HEK293 (cell line): ENCODE data around the gene RGMA.

Experiments
- CTCF ChIA-PET: fragments of 350-600 bp; formaldehyde crosslinking; extraction: SDS; loops from one replicate; lab custom pipeline; 2021; ENCODE audit warnings: antibody characterized with exemption; lab: Yijun Ruan, JAX
- POLR2A ChIA-PET: fragments of 300-600 bp; formaldehyde crosslinking; extraction: SDS; loops from one replicate; lab custom pipeline; 2020; ENCODE audit warnings: antibody characterized with exemption, inconsistent platforms; lab: Yijun Ruan, JAX
- H3K27ac ChIP-seq: fragments of 200-500 bp; sonication (Bioruptor generic); 2 replicates; pipeline ENCODE4 v1.5.1; 2014; ENCODE audit warnings: low read depth, low read length, control low read depth, inconsistent platforms; ENCODE audit errors: extremely low read depth
- H3K36me3 ChIP-seq, 2 experiments: fragments of 200-500 bp in 1 of 2; sonication (Bioruptor generic) in 1 of 2; 1 replicate in 1 of 2; 2 replicates in 1 of 2; pipeline ENCODE4 v1.5.1; 2014 to 2017; ENCODE audit warnings: inconsistent platforms in 2 of 2, low read length in 2 of 2; ENCODE audit not compliant: control insufficient read depth in 2 of 2, insufficient read depth in 1 of 2
- H3K4me1 ChIP-seq: fragments of 200-500 bp; sonication (Bioruptor generic); 2 replicates; pipeline ENCODE4 v1.5.1; 2014; ENCODE audit warnings: mild to moderate bottlenecking, low read length, inconsistent platforms; ENCODE audit not compliant: control insufficient read depth, insufficient read depth
- H3K4me3 ChIP-seq: 2 replicates; pipeline ENCODE4 v1.5.1; 2011; ENCODE audit warnings: low read depth, mild to moderate bottlenecking, control low read depth, low read length, moderate library complexity
- H3K9me3 ChIP-seq: fragments of 200-500 bp; sonication (Bioruptor generic); 2 replicates; pipeline ENCODE4 v1.5.1; 2014; ENCODE audit warnings: low read depth, low read length, inconsistent platforms; ENCODE audit not compliant: control insufficient read depth, insufficient read depth
- GFI1B ChIP-seq: fragments of 450-650 bp; formaldehyde crosslinking; IDR thresholded peaks from 2 replicates; pipeline ENCODE4 v1.5.1; 2016; ENCODE audit warnings: missing biosample characterization, missing genetic modification characterization
- GLI2 ChIP-seq: fragments of 450-650 bp; formaldehyde crosslinking; IDR thresholded peaks from 2 replicates; pipeline ENCODE4; 2017; ENCODE audit warnings: missing biosample characterization, missing genetic modification characterization, low read depth, borderline replicate concordance
- GLIS2 ChIP-seq: fragments of 450-650 bp; formaldehyde crosslinking; IDR thresholded peaks from 2 replicates; pipeline ENCODE4 v1.5.1; 2016; ENCODE audit warnings: missing biosample characterization, missing genetic modification characterization
- HOXA7 ChIP-seq: sonication (generic); formaldehyde crosslinking; IDR thresholded peaks from 2 replicates; pipeline ENCODE4 v1.8.1; 2022; ENCODE audit warnings: missing genetic modification reagents, borderline replicate concordance
- HOXD13 ChIP-seq: sonication (generic); formaldehyde crosslinking; IDR thresholded peaks from 2 replicates; pipeline ENCODE4 v1.8.0; 2022; ENCODE audit warnings: missing genetic modification reagents, borderline replicate concordance
- KLF7 ChIP-seq: fragments of 450-650 bp; formaldehyde crosslinking; IDR thresholded peaks from 2 replicates; pipeline ENCODE4 v1.5.1; 2016; ENCODE audit warnings: missing biosample characterization, missing genetic modification characterization, borderline replicate concordance
- MYNN ChIP-seq: fragments of 450-650 bp; formaldehyde crosslinking; IDR thresholded peaks from 2 replicates; pipeline ENCODE4 v1.5.1; 2016; ENCODE audit warnings: missing biosample characterization, missing genetic modification characterization, borderline replicate concordance
- REPIN1 ChIP-seq: fragments of 450-650 bp; formaldehyde crosslinking; IDR thresholded peaks from 2 replicates; pipeline ENCODE4 v1.5.1; 2017; ENCODE audit warnings: missing biosample characterization, missing genetic modification characterization, low read depth
- SCRT2 ChIP-seq: fragments of 450-650 bp; formaldehyde crosslinking; IDR thresholded peaks from 2 replicates; pipeline ENCODE4 v1.5.1; 2016; ENCODE audit warnings: missing biosample characterization, missing genetic modification characterization
- SP7 ChIP-seq: fragments of 450-650 bp; formaldehyde crosslinking; IDR thresholded peaks from 2 replicates; pipeline ENCODE4 v1.5.1; 2016; ENCODE audit warnings: missing biosample characterization, missing genetic modification characterization
- TCF7L2 ChIP-seq: IDR thresholded peaks from 2 replicates; pipeline ENCODE4 v1.6.1; 2011; ENCODE audit warnings: low read depth, mild to moderate bottlenecking, inconsistent platforms, low read length, moderate library complexity, borderline replicate concordance
- WT1 ChIP-seq: fragments of 450-650 bp; formaldehyde crosslinking; IDR thresholded peaks from 2 replicates; pipeline ENCODE4 v1.5.1; 2016; ENCODE audit warnings: missing biosample characterization, missing genetic modification characterization
- ZNF133 ChIP-seq: fragments of 450-650 bp; formaldehyde crosslinking; IDR thresholded peaks from 2 replicates; pipeline ENCODE4 v1.5.1; 2016; ENCODE audit warnings: missing biosample characterization, missing genetic modification characterization
- ZNF24 ChIP-seq: fragments of 450-650 bp; formaldehyde crosslinking; IDR thresholded peaks from 2 replicates; pipeline ENCODE4 v1.5.1; 2016; ENCODE audit warnings: missing biosample characterization, missing genetic modification characterization
- ZNF292 ChIP-seq: fragments of 450-650 bp; formaldehyde crosslinking; IDR thresholded peaks from 2 replicates; pipeline ENCODE4 v1.5.1; 2016; ENCODE audit warnings: low read depth, missing biosample characterization, missing genetic modification characterization, borderline replicate concordance
- ZNF302 ChIP-seq: fragments of 450-650 bp; formaldehyde crosslinking; IDR thresholded peaks from 2 replicates; pipeline ENCODE4 v1.5.1; 2016; ENCODE audit warnings: missing biosample characterization, missing genetic modification characterization, low read depth
- ZNF362 ChIP-seq: fragments of 450-650 bp; formaldehyde crosslinking; IDR thresholded peaks from 2 replicates; pipeline ENCODE4 v1.5.1; 2016; ENCODE audit warnings: missing biosample characterization, missing genetic modification characterization
- ZNF394 ChIP-seq: fragments of 450-650 bp; formaldehyde crosslinking; IDR thresholded peaks from 2 replicates; pipeline ENCODE4 v1.5.1; 2016; ENCODE audit warnings: missing biosample characterization, missing genetic modification characterization, mild to moderate bottlenecking, moderate library complexity, borderline replicate concordance
- ZNF544 ChIP-seq: fragments of 450-650 bp; formaldehyde crosslinking; IDR thresholded peaks from 2 replicates; pipeline ENCODE4 v1.5.0; 2017; ENCODE audit warnings: missing biosample characterization, missing genetic modification characterization
- ZNF555 ChIP-seq: fragments of 450-650 bp; formaldehyde crosslinking; conservative IDR thresholded peaks from 2 replicates; pipeline ENCODE4 v1.5.1; 2017; ENCODE audit warnings: missing biosample characterization, mild to moderate bottlenecking, missing genetic modification characterization, inconsistent platforms
- ZNF561 ChIP-seq: fragments of 450-650 bp; IDR thresholded peaks from 2 replicates; pipeline ENCODE4 v1.5.1; 2018; ENCODE audit warnings: missing biosample characterization, missing genetic modification characterization, borderline replicate concordance
- ZNF600 ChIP-seq: fragments of 450-650 bp; formaldehyde crosslinking; IDR thresholded peaks from 2 replicates; pipeline ENCODE4 v1.5.1; 2016; ENCODE audit warnings: missing biosample characterization, missing genetic modification characterization
- ZNF768 ChIP-seq: fragments of 450-650 bp; formaldehyde crosslinking; IDR thresholded peaks from 2 replicates; pipeline ENCODE4 v1.5.1; 2018; ENCODE audit warnings: missing biosample characterization, mild to moderate bottlenecking, missing genetic modification characterization
- ZNF791 ChIP-seq: fragments of 450-650 bp; formaldehyde crosslinking; IDR thresholded peaks from 2 replicates; pipeline ENCODE4 v1.5.1; 2016; ENCODE audit warnings: missing biosample characterization, missing genetic modification characterization
- TF ChIP-seq, protein P1 (sequence below): fragments of 450-650 bp; formaldehyde crosslinking; IDR thresholded peaks from 2 replicates; pipeline ENCODE4 v1.5.1; 2017; ENCODE audit warnings: missing biosample characterization, missing genetic modification characterization
- TF ChIP-seq, protein P2 (sequence below): fragments of 450-650 bp; formaldehyde crosslinking; IDR thresholded peaks from 2 replicates; pipeline ENCODE4 v1.5.1; 2016; ENCODE audit warnings: missing biosample characterization, missing genetic modification characterization
- TF ChIP-seq, protein P3 (sequence below): fragments of 450-650 bp; formaldehyde crosslinking; IDR thresholded peaks from 2 replicates; pipeline ENCODE4 v1.5.1; 2016; ENCODE audit warnings: missing biosample characterization, missing genetic modification characterization

The RGMA gene

GRCh38 chr15:93042211-93042610, 46.8 kb downstream of the RGMA start:
- TF ChIP-seq ZNF24 (tag by site-specific recombination) (no peak), ZNF561 (tag by site-specific recombination) (no peak), ZNF544 (tag by site-specific recombination) (no peak), ZNF768 (tag by site-specific recombination) (no peak), ZNF302 (tag by site-specific recombination) (no peak), ZNF600 (no peak), GLI2 (tag by site-specific recombination) (no peak), TCF7L2 (no peak), KLF7 (tag by site-specific recombination) (no peak), REPIN1 (tag by site-specific recombination) (no peak), SP7 (tag by site-specific recombination) (no peak), HOXD13 (CRISPR knock-in tag) (no peak), ZNF133 (no peak), GFI1B (no peak), ZNF362 (tag by site-specific recombination) (no peak), MYNN (no peak), ZNF394 (tag by site-specific recombination) (no peak)
- TF ChIP-seq, protein P1, sequence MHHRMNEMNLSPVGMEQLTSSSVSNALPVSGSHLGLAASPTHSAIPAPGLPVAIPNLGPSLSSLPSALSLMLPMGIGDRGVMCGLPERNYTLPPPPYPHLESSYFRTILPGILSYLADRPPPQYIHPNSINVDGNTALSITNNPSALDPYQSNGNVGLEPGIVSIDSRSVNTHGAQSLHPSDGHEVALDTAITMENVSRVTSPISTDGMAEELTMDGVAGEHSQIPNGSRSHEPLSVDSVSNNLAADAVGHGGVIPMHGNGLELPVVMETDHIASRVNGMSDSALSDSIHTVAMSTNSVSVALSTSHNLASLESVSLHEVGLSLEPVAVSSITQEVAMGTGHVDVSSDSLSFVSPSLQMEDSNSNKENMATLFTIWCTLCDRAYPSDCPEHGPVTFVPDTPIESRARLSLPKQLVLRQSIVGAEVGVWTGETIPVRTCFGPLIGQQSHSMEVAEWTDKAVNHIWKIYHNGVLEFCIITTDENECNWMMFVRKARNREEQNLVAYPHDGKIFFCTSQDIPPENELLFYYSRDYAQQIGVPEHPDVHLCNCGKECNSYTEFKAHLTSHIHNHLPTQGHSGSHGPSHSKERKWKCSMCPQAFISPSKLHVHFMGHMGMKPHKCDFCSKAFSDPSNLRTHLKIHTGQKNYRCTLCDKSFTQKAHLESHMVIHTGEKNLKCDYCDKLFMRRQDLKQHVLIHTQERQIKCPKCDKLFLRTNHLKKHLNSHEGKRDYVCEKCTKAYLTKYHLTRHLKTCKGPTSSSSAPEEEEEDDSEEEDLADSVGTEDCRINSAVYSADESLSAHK (tag by site-specific recombination) = no peak
- TF ChIP-seq, protein P2, sequence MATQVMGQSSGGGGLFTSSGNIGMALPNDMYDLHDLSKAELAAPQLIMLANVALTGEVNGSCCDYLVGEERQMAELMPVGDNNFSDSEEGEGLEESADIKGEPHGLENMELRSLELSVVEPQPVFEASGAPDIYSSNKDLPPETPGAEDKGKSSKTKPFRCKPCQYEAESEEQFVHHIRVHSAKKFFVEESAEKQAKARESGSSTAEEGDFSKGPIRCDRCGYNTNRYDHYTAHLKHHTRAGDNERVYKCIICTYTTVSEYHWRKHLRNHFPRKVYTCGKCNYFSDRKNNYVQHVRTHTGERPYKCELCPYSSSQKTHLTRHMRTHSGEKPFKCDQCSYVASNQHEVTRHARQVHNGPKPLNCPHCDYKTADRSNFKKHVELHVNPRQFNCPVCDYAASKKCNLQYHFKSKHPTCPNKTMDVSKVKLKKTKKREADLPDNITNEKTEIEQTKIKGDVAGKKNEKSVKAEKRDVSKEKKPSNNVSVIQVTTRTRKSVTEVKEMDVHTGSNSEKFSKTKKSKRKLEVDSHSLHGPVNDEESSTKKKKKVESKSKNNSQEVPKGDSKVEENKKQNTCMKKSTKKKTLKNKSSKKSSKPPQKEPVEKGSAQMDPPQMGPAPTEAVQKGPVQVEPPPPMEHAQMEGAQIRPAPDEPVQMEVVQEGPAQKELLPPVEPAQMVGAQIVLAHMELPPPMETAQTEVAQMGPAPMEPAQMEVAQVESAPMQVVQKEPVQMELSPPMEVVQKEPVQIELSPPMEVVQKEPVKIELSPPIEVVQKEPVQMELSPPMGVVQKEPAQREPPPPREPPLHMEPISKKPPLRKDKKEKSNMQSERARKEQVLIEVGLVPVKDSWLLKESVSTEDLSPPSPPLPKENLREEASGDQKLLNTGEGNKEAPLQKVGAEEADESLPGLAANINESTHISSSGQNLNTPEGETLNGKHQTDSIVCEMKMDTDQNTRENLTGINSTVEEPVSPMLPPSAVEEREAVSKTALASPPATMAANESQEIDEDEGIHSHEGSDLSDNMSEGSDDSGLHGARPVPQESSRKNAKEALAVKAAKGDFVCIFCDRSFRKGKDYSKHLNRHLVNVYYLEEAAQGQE (tag by site-specific recombination) = no peak
- TF ChIP-seq, all 188 proteins: peak for 0
- POLR2A ChIA-PET = no interaction called here
- H3K27ac ChIP-seq = no peak overlapping the region
- CTCF ChIA-PET = interaction anchor here (0.6 kb wide), 1 partner anchor 16 kb away, joined by 3 read pairs; no protein-coding TSS in a partner anchor
- H3K9me3 ChIP-seq = no peaks in the 10 kb centered on the region
- no peak overlapping the region for H3K4me3 ChIP-seq
- no peaks in the 10 kb centered on the region for H3K4me1 ChIP-seq
- peaks cover 0 to 30% of the 10 kb centered on the region in 2 experiments; a peak in 1 of 3 replicates for H3K36me3 ChIP-seq

- Histone ChIP-seq H3K36me3 (peaks cover 0 to 20% of the 10 kb centered on the region in 2 experiments; a peak in 1 of 3 replicates), H3K27ac (no peak overlapping the region), H3K9me3 (no peaks in the 10 kb centered on the region), H3K4me1 (no peaks in the 10 kb centered on the region), H3K4me3 (no peak overlapping the region)
- ChIA-PET POLR2A (no interaction called here), CTCF (interaction anchor here (0.7 to 1.2 kb wide), 3 partner anchors 31 to 1079 kb away, joined by 3 to 4 read pairs (median 3); no protein-coding TSS in a partner anchor)
- TF ChIP-seq ZNF292 (tag by site-specific recombination) = no peak
- TF ChIP-seq ZNF791 (tag by site-specific recombination) = no peak
- TF ChIP-seq, protein P3, sequence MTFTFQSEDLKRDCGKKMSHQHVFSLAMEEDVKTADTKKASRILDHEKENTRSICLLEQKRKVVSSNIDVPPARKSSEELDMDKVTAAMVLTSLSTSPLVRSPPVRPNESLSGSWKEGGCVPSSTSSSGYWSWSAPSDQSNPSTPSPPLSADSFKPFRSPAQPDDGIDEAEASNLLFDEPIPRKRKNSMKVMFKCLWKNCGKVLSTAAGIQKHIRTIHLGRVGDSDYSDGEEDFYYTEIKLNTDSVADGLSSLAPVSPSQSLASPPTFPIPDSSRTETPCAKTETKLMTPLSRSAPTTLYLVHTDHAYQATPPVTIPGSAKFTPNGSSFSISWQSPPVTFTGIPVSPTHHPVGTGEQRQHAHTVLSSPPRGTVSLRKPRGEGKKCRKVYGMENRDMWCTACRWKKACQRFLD (tag by site-specific recombination) = no peak
- no peak for TF ChIP-seq WT1 (tag by site-specific recombination)
- no peak for TF ChIP-seq SCRT2 (tag by site-specific recombination)
- no peak for TF ChIP-seq GLIS2 (tag by site-specific recombination)
- no peak for TF ChIP-seq HOXA7 (CRISPR knock-in tag)
- no peak for TF ChIP-seq ZNF555
Measured at GRCh38 chr15:93041159-93041547, 47.9 kb downstream of the RGMA start.
